GM23338 (cell line): ENCODE measurements around the gene MID1. TPM values are rescaled to one million over a fixed set of nuclear protein-coding genes. Genes with fewer than 3 reads are reported as not detected.

Experiments
- ATAC-seq: fragments of 200-7000 bp; cut with Tn5 transposase; 3 replicates; pipeline ENCODE4 v1.9.1; 2020
- DNase-seq: peaks from one replicate; pipeline ENCODE4 v3.0.0-alpha.2; 2015; ENCODE audit warnings: low spot score
- H2AFZ ChIP-seq: fragments of 200-600 bp; sonication (generic); 2 replicates; pipeline ENCODE4 v1.8.0; 2016; ENCODE audit warnings: antibody characterized with exemption, mild to moderate bottlenecking, moderate library complexity
- H3F3A ChIP-seq: fragments of 200-600 bp; sonication (generic); replicated peaks from 2 replicates; pipeline ENCODE4 v1.8.0; 2017; ENCODE audit warnings: antibody characterized with exemption, mixed run types, low read depth
- H3K27ac ChIP-seq: fragments of 200-600 bp; sonication (generic); 2 replicates; pipeline ENCODE4 v1.6.1; 2016; ENCODE audit warnings: low read depth
- H3K27me3 ChIP-seq: fragments of 200-600 bp; sonication (generic); 2 replicates; pipeline ENCODE4 v1.8.0; 2016; ENCODE audit warnings: mild to moderate bottlenecking, mixed run types, moderate library complexity; ENCODE audit not compliant: insufficient read depth
- H3K36me3 ChIP-seq: fragments of 200-600 bp; sonication (generic); 2 replicates; pipeline ENCODE4 v1.8.0; 2016; ENCODE audit warnings: mild to moderate bottlenecking; ENCODE audit not compliant: insufficient read depth
- H3K4me1 ChIP-seq: fragments of 200-600 bp; sonication (generic); 2 replicates; pipeline ENCODE4 v1.8.0; 2016; ENCODE audit warnings: mild to moderate bottlenecking, moderate library complexity; ENCODE audit not compliant: insufficient read depth
- H3K4me2 ChIP-seq: fragments of 200-600 bp; sonication (generic); 2 replicates; pipeline ENCODE4 v1.7.1; 2017; ENCODE audit warnings: mixed run types
- H3K4me3 ChIP-seq: fragments of 200-600 bp; sonication (generic); 2 replicates; pipeline ENCODE4 v1.6.1; 2016; ENCODE audit warnings: mixed run types
- H3K79me2 ChIP-seq: fragments of 200-600 bp; sonication (generic); replicated peaks from 2 replicates; pipeline ENCODE4 v1.8.0; 2017; ENCODE audit warnings: mild to moderate bottlenecking; ENCODE audit not compliant: insufficient read depth
- H3K9me2 ChIP-seq: fragments of 200-600 bp; sonication (generic); 2 replicates; pipeline ENCODE4 v1.8.0; 2017; ENCODE audit not compliant: insufficient read depth
- H4K20me1 ChIP-seq: fragments of 200-600 bp; sonication (generic); replicated peaks from 2 replicates; pipeline ENCODE4 v1.8.0; 2017; ENCODE audit warnings: mild to moderate bottlenecking; ENCODE audit not compliant: insufficient read depth
- H3K27ac Mint-ChIP-seq: 2 replicates; pipeline ENCODE4 v1.8.0; 2020; ENCODE audit warnings: inconsistent platforms, mild to moderate bottlenecking, moderate library complexity, mixed read lengths
- H3K27me3 Mint-ChIP-seq: 3 replicates; pipeline ENCODE4 v1.8.0; 2022; ENCODE audit warnings: low read depth, mild to moderate bottlenecking, moderate library complexity, mixed read lengths, inconsistent platforms; ENCODE audit not compliant: insufficient read depth, poor library complexity
- H3K36me3 Mint-ChIP-seq: 3 replicates; pipeline ENCODE4 v1.8.0; 2021; ENCODE audit warnings: low read depth, mild to moderate bottlenecking, inconsistent platforms, moderate library complexity, mixed read lengths
- H3K4me1 Mint-ChIP-seq: 3 replicates; pipeline ENCODE4 v1.8.0; 2020; ENCODE audit warnings: mild to moderate bottlenecking, inconsistent platforms, mixed read lengths
- H3K4me3 Mint-ChIP-seq: 3 replicates; pipeline ENCODE4 v1.8.0; 2021; ENCODE audit warnings: moderate library complexity, mild to moderate bottlenecking, inconsistent platforms, mixed read lengths
- H3K9me3 Mint-ChIP-seq: 3 replicates; pipeline ENCODE4 v1.8.0; 2020; ENCODE audit warnings: moderate library complexity, mild to moderate bottlenecking, inconsistent platforms, mixed read lengths
- CREB1 ChIP-seq: fragments of 250-450 bp; sonication (Bioruptor Pico); IDR thresholded peaks from 2 replicates; pipeline ENCODE4 v1.5.0; 2020; ENCODE audit warnings: low read depth, mild to moderate bottlenecking, moderate library complexity
- EZH2 ChIP-seq: fragments of 200-600 bp; sonication (generic); IDR thresholded peaks from one replicate; pipeline ENCODE4 v1.8.0; 2017; ENCODE audit warnings: antibody characterized with exemption, mild to moderate bottlenecking, low read depth; ENCODE audit not compliant: unreplicated experiment
- EZH2phosphoT487 ChIP-seq: fragments of 200-600 bp; sonication (generic); IDR thresholded peaks from one replicate; pipeline ENCODE4 v1.8.1; 2018; ENCODE audit warnings: antibody characterized with exemption; ENCODE audit not compliant: unreplicated experiment
- JUNB ChIP-seq: IDR thresholded peaks from one replicate; pipeline ENCODE4 v1.6.1; 2016; ENCODE audit warnings: antibody characterized with exemption; ENCODE audit not compliant: unreplicated experiment
- NANOG ChIP-seq: IDR thresholded peaks from 2 replicates; pipeline ENCODE4 v1.6.1; 2016; ENCODE audit warnings: antibody characterized with exemption, borderline replicate concordance
- POLR2AphosphoS5 ChIP-seq: IDR thresholded peaks from 2 replicates; pipeline ENCODE4 v1.6.1; 2016; ENCODE audit warnings: antibody characterized with exemption, low read depth
- STAT1 ChIP-seq: IDR thresholded peaks from one replicate; pipeline ENCODE4 v1.6.1; 2016; ENCODE audit warnings: antibody characterized with exemption; ENCODE audit not compliant: unreplicated experiment
- ZNF114 ChIP-seq: fragments of 250-450 bp; sonication (Bioruptor Pico); IDR thresholded peaks from 2 replicates; pipeline ENCODE4 v1.5.0; 2020; ENCODE audit warnings: mild to moderate bottlenecking, moderate library complexity
- ZNF331 ChIP-seq: fragments of 250-450 bp; sonication (Bioruptor Pico); IDR thresholded peaks from 2 replicates; pipeline ENCODE4 v1.5.0; 2020; ENCODE audit warnings: low read depth, mild to moderate bottlenecking, moderate library complexity
- ZNF462 ChIP-seq: fragments of 250-450 bp; sonication (Bioruptor Pico); IDR thresholded peaks from 2 replicates; pipeline ENCODE4 v1.5.0; 2020; ENCODE audit warnings: mild to moderate bottlenecking, moderate library complexity
- polyA plus RNA-seq: library from polyadenylated mRNA; unstranded; fragments of >200 nt; fragmentation: Nextera tagmentation; extraction: Ambion mirVana; gene quantifications from 2 replicates; pipeline ENCODE4 v1.2.1, GENCODE V29; 2016
- total RNA-seq: library from RNA; depleted of rRNA; stranded (reverse); fragments of >200 nt; shearing (Covaris generic); gene quantifications from 2 replicates; pipeline ENCODE4 v1.2.3, GENCODE V29; 2014
- TF ChIP-seq, protein P1 (sequence below), 2 experiments: fragments of 200-600 bp in 1 of 2; sonication (generic) in 1 of 2; conservative IDR thresholded peaks; 2 replicates each; pipeline versions ENCODE4 v1.5.1 to v1.6.1; 2016 to 2017; ENCODE audit warnings: antibody characterized with exemption in 2 of 2, low read depth in 2 of 2, mild to moderate bottlenecking in 2 of 2, moderate library complexity in 1 of 2
- TF ChIP-seq, protein P2 (sequence below): IDR thresholded peaks from one replicate; pipeline ENCODE4 v1.6.1; 2018; ENCODE audit warnings: antibody characterized with exemption; ENCODE audit not compliant: unreplicated experiment
- TF ChIP-seq, protein P3 (sequence below): IDR thresholded peaks from 2 replicates; pipeline ENCODE4 v1.6.1; 2016; ENCODE audit warnings: antibody characterized with exemption

Gene MID1
- total and polyA plus RNA-seq, 2 experiments from 2014 or later, result 27.2 to 39.3 TPM

DNA sequence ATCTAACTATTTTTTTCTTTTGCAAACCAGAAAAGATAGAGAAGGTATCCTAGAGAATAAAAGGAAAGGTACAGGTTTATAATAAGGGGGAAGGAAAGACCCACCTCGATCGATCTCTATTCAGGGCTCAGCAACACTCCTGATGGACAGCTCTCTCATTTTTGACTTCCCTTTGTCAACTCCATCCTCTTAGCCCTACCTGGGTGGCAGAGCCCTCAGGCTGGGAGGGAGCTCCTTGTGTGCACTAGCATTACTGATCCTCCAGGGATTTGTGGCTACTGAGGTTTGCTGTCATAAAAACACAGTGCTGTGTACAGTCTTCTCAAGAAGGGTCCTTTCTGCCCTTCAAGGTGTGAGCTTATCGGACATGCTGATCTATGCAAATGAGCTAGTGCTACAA lies 111.0 kb downstream of the MID1 start:
- ATAC-seq (peak; percentile 82), DNase-seq (peak; percentile 21)
- peak overlapping the region; percentile 41 for H3K4me2 ChIP-seq
- H3K27me3 Mint-ChIP-seq, result no peaks in the 10 kb centered on the region
- H3K4me3 ChIP-seq, result peak overlapping the region; percentile 26
- no peak overlapping the region for H2AFZ ChIP-seq
- peak overlapping the region; percentile 82 for H3K27ac ChIP-seq
- peaks cover 40% of the 10 kb centered on the region for H3K4me1 ChIP-seq
- no peaks in the 10 kb centered on the region for H3K9me2 ChIP-seq
- H3K36me3 ChIP-seq, result no peaks in the 10 kb centered on the region
- H3K79me2 ChIP-seq, result peaks cover 9% of the 10 kb centered on the region; the same call in 1 of the 2 replicates
- TF ChIP-seq ZNF114, result no peak
- TF ChIP-seq EZH2phosphoT487, result no peak
- TF ChIP-seq, protein P1, sequence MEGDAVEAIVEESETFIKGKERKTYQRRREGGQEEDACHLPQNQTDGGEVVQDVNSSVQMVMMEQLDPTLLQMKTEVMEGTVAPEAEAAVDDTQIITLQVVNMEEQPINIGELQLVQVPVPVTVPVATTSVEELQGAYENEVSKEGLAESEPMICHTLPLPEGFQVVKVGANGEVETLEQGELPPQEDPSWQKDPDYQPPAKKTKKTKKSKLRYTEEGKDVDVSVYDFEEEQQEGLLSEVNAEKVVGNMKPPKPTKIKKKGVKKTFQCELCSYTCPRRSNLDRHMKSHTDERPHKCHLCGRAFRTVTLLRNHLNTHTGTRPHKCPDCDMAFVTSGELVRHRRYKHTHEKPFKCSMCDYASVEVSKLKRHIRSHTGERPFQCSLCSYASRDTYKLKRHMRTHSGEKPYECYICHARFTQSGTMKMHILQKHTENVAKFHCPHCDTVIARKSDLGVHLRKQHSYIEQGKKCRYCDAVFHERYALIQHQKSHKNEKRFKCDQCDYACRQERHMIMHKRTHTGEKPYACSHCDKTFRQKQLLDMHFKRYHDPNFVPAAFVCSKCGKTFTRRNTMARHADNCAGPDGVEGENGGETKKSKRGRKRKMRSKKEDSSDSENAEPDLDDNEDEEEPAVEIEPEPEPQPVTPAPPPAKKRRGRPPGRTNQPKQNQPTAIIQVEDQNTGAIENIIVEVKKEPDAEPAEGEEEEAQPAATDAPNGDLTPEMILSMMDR (conservative IDR thresholded peaks at IDR 0.05; ENCODE audit: low read depth in 2 of 2), result no peak
- no peak for TF ChIP-seq CREB1 (CRISPR knock-in tag)
- TF ChIP-seq POLR2AphosphoS5, result no peak
- no peak for TF ChIP-seq ZNF331
- no peak for TF ChIP-seq JUNB
- no peak for TF ChIP-seq STAT1
- TF ChIP-seq ZNF462 (CRISPR knock-in tag), result no peak
- TF ChIP-seq, protein P2, sequence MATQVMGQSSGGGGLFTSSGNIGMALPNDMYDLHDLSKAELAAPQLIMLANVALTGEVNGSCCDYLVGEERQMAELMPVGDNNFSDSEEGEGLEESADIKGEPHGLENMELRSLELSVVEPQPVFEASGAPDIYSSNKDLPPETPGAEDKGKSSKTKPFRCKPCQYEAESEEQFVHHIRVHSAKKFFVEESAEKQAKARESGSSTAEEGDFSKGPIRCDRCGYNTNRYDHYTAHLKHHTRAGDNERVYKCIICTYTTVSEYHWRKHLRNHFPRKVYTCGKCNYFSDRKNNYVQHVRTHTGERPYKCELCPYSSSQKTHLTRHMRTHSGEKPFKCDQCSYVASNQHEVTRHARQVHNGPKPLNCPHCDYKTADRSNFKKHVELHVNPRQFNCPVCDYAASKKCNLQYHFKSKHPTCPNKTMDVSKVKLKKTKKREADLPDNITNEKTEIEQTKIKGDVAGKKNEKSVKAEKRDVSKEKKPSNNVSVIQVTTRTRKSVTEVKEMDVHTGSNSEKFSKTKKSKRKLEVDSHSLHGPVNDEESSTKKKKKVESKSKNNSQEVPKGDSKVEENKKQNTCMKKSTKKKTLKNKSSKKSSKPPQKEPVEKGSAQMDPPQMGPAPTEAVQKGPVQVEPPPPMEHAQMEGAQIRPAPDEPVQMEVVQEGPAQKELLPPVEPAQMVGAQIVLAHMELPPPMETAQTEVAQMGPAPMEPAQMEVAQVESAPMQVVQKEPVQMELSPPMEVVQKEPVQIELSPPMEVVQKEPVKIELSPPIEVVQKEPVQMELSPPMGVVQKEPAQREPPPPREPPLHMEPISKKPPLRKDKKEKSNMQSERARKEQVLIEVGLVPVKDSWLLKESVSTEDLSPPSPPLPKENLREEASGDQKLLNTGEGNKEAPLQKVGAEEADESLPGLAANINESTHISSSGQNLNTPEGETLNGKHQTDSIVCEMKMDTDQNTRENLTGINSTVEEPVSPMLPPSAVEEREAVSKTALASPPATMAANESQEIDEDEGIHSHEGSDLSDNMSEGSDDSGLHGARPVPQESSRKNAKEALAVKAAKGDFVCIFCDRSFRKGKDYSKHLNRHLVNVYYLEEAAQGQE, result no peak
- TF ChIP-seq NANOG, result no peak
- TF ChIP-seq, protein P3, sequence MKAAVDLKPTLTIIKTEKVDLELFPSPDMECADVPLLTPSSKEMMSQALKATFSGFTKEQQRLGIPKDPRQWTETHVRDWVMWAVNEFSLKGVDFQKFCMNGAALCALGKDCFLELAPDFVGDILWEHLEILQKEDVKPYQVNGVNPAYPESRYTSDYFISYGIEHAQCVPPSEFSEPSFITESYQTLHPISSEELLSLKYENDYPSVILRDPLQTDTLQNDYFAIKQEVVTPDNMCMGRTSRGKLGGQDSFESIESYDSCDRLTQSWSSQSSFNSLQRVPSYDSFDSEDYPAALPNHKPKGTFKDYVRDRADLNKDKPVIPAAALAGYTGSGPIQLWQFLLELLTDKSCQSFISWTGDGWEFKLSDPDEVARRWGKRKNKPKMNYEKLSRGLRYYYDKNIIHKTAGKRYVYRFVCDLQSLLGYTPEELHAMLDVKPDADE, result no peak
- TF ChIP-seq EZH2, result no peak
- H3K9me3 Mint-ChIP-seq, result no peaks in the 10 kb centered on the region
- H4K20me1 ChIP-seq, result no peaks in the 10 kb centered on the region
- peaks cover 7% of the 10 kb centered on the region for H3K36me3 Mint-ChIP-seq
- no peaks in the 10 kb centered on the region for H3K27me3 ChIP-seq
- peaks cover 7% of the 10 kb centered on the region; the same call in 1 of the 2 replicates for H3F3A ChIP-seq
- H3K27ac Mint-ChIP-seq, result no peak overlapping the region
- peaks cover 49% of the 10 kb centered on the region for H3K4me1 Mint-ChIP-seq
- peak overlapping the region; percentile 54; the same call in 2 of the 3 replicates for H3K4me3 Mint-ChIP-seq
